ENCODE results near the gene UBR3.
"Not testable (repeated sequence)": the region's sequence is repeated elsewhere in the genome, so short reads cannot be mapped to it uniquely, and the experiment has no call there.

GRCh38 chr2:169936652-169937051, 109.4 kb downstream of the UBR3 start:
- TF ChIP-seq CTCF, EP300, POLR2A (IDR thresholded peaks at IDR 0.05): not testable (repeated sequence)
